SK-N-SH (cell line): ENCODE data around the gene SPC25. TPM values are rescaled to one million over a fixed set of nuclear protein-coding genes. Genes with fewer than 3 reads are reported as not detected.

Source experiments
- CTCF ChIA-PET: fragments of 300-600, 350-600 bp; formaldehyde crosslinking; extraction: SDS; loops from one replicate; lab custom pipeline; 2021; lab: Yijun Ruan, JAX
- POLR2A ChIA-PET: fragments of 350-600 bp; sonication (Branson Sonifier 250); formaldehyde crosslinking; extraction: SDS; loops from one replicate; lab custom pipeline; 2020; ENCODE audit warnings: antibody characterized with exemption, inconsistent platforms; lab: Yijun Ruan, JAX
- DNase-seq: peaks from one replicate; pipeline ENCODE4 v3.0.0; 2012
- H2AFZ ChIP-seq: fragments of 200-600 bp; sonication (generic); 2 replicates; pipeline ENCODE4 v1.8.1; 2016; ENCODE audit warnings: antibody characterized with exemption, mild to moderate bottlenecking, low read depth
- H3F3A ChIP-seq: fragments of 200-600 bp; sonication (generic); replicated peaks from 2 replicates; pipeline ENCODE3; 2016; ENCODE audit warnings: antibody characterized with exemption, mild to moderate bottlenecking; ENCODE audit not compliant: insufficient read depth
- H3K27ac ChIP-seq, 2 experiments: fragments of 200-500 bp in 1 of 2; fragments of 200-600 bp in 1 of 2; sonication (Bioruptor generic) in 1 of 2; sonication (generic), shearing (Covaris generic) in 1 of 2; 2 replicates each; pipeline versions ENCODE4 v1.5.1 to v1.6.1; 2014 to 2016; ENCODE audit warnings: low read depth in 2 of 2, inconsistent platforms in 1 of 2, low read length in 1 of 2, mild to moderate bottlenecking in 1 of 2, mixed read lengths in 1 of 2
- H3K27me3 ChIP-seq: fragments of 200-600 bp; sonication (generic), shearing (Covaris generic); 2 replicates; pipeline ENCODE4 v1.6.1; 2016; ENCODE audit warnings: mixed run types; ENCODE audit not compliant: insufficient read depth
- H3K36me3 ChIP-seq, 2 experiments: fragments of 200-500 bp in 1 of 2; fragments of 200-600 bp in 1 of 2; sonication (Bioruptor generic) in 1 of 2; sonication (generic) in 1 of 2; replicated peaks in 1 of 2; 2 replicates each; pipeline versions ENCODE3 to v1.5.1; 2014 to 2016; ENCODE audit warnings: low read length in 1 of 2, mild to moderate bottlenecking in 1 of 2; ENCODE audit not compliant: insufficient read depth in 2 of 2, control insufficient read depth in 1 of 2
- H3K4me1 ChIP-seq, 2 experiments: fragments of 200-500 bp in 1 of 2; fragments of 200-600 bp in 1 of 2; sonication (Bioruptor generic) in 1 of 2; sonication (generic), shearing (Covaris generic) in 1 of 2; 2 replicates each; pipeline versions ENCODE4 v1.5.1 to v1.6.1; 2014 to 2016; ENCODE audit warnings: low read depth in 1 of 2, low read length in 1 of 2, mixed run types in 1 of 2; ENCODE audit not compliant: insufficient read depth in 2 of 2, control insufficient read depth in 1 of 2
- H3K4me2 ChIP-seq: fragments of 200-600 bp; sonication (generic), shearing (Covaris generic); 2 replicates; pipeline ENCODE4 v1.6.1; 2017; ENCODE audit warnings: mixed run types
- H3K4me3 ChIP-seq, 2 experiments: fragments of 200-500 bp in 1 of 2; fragments of 200-600 bp in 1 of 2; sonication (Bioruptor generic) in 1 of 2; sonication (generic), shearing (Covaris generic) in 1 of 2; 2 replicates each; pipeline versions ENCODE4 v1.5.1 to v1.8.1; 2014 to 2016; ENCODE audit warnings: low read depth in 2 of 2, inconsistent platforms in 1 of 2, low read length in 1 of 2, mild to moderate bottlenecking in 1 of 2, mixed read lengths in 1 of 2, moderate library complexity in 1 of 2
- H3K79me2 ChIP-seq: fragments of 200-600 bp; sonication (generic); 2 replicates; pipeline ENCODE4 v1.8.1; 2017; ENCODE audit warnings: mild to moderate bottlenecking; ENCODE audit not compliant: insufficient read depth
- H3K9ac ChIP-seq: fragments of 200-600 bp; sonication (generic); 2 replicates; pipeline ENCODE4 v1.6.1; 2017; ENCODE audit warnings: mixed run types
- H3K9me2 ChIP-seq: fragments of 200-600 bp; sonication (generic); 2 replicates; pipeline ENCODE4 v1.6.1; 2017; ENCODE audit warnings: mixed run types
- H3K9me3 ChIP-seq: fragments of 200-600 bp; sonication (generic); 2 replicates; pipeline ENCODE4 v1.6.1; 2017; ENCODE audit warnings: mixed run types, mild to moderate bottlenecking, moderate library complexity
- H4K20me1 ChIP-seq: fragments of 200-600 bp; sonication (generic); 2 replicates; pipeline ENCODE4 v1.6.1; 2017; ENCODE audit warnings: mild to moderate bottlenecking, mixed run types; ENCODE audit not compliant: insufficient read depth
- EP300 ChIP-seq, 2 experiments: IDR thresholded peaks; 2 replicates each; pipeline versions ENCODE4 v1.4.0 to v1.6.1; 2012; ENCODE audit warnings: borderline replicate concordance in 1 of 2, low read depth in 1 of 2, low read length in 1 of 2
- FOXJ3 ChIP-seq: sonication (generic); formaldehyde crosslinking; IDR thresholded peaks from 2 replicates; pipeline ENCODE4 v1.5.1; 2020; ENCODE audit warnings: mild to moderate bottlenecking, missing genetic modification reagents
- MAX ChIP-seq: IDR thresholded peaks from 2 replicates; pipeline ENCODE4 v1.4.0; 2012; ENCODE audit warnings: low read depth
- MXI1 ChIP-seq: IDR thresholded peaks from 2 replicates; pipeline ENCODE4 v1.6.1; 2012; ENCODE audit warnings: mild to moderate bottlenecking, low read depth, low read length, improper control_type of control experiment
- NRF1 ChIP-seq: IDR thresholded peaks from 2 replicates; pipeline ENCODE4 v1.6.1; 2012; ENCODE audit warnings: low read depth, mild to moderate bottlenecking, low read length
- POLR2AphosphoS5 ChIP-seq: IDR thresholded peaks from 2 replicates; pipeline ENCODE4 v1.6.1; 2012; ENCODE audit warnings: low read depth, low read length
- RAD21 ChIP-seq: IDR thresholded peaks from 2 replicates; pipeline ENCODE4 v1.6.1; 2012; ENCODE audit warnings: mild to moderate bottlenecking, low read length
- RCOR1 ChIP-seq: fragments of 150-350 bp; IDR thresholded peaks from 2 replicates; pipeline ENCODE4 v1.6.1; 2017; ENCODE audit warnings: antibody characterized with exemption, low read length
- RXRA ChIP-seq: IDR thresholded peaks from 2 replicates; pipeline ENCODE4 v1.4.0; 2012; ENCODE audit warnings: low read depth, mild to moderate bottlenecking, borderline replicate concordance
- SIN3A ChIP-seq: IDR thresholded peaks from 2 replicates; pipeline ENCODE4 v1.6.1; 2012; ENCODE audit warnings: low read depth, mild to moderate bottlenecking, low read length, moderate library complexity, borderline replicate concordance
- SMC3 ChIP-seq: IDR thresholded peaks from 2 replicates; pipeline ENCODE4 v1.6.1; 2012; ENCODE audit warnings: low read depth, low read length, improper control_type of control experiment
- TCF12 ChIP-seq: IDR thresholded peaks from 2 replicates; pipeline ENCODE4 v1.4.0; 2012
- TEAD4 ChIP-seq: IDR thresholded peaks from 2 replicates; pipeline ENCODE4 v1.4.0; 2012; ENCODE audit warnings: mild to moderate bottlenecking, borderline replicate concordance; ENCODE audit not compliant: insufficient read depth
- ZBTB33 ChIP-seq: IDR thresholded peaks from 2 replicates; pipeline ENCODE4 v1.4.0; 2012; ENCODE audit warnings: low read depth, borderline replicate concordance
- WGBS: methylation state at CpG from one replicate; pipeline ENCODE4 v1.1.6; 2017; ENCODE audit warnings: low lambda C conversion rate; 5-methylcytosine and 5-hydroxymethylcytosine counted together
- polyA plus RNA-seq, 3 experiments: library from polyadenylated mRNA; depleted of rRNA; stranded (reverse); fragments of >200 nt; gene quantifications; 2 replicates each; pipeline ENCODE4 v1.2.3, GENCODE V29; 2012
- TF ChIP-seq, protein P1 (sequence below): IDR thresholded peaks from 2 replicates; pipeline ENCODE4 v1.4.0; 2012; ENCODE audit warnings: low read depth, borderline replicate concordance
- TF ChIP-seq, protein P2 (sequence below): fragments of 150-350 bp; IDR thresholded peaks from 2 replicates; pipeline ENCODE4 v1.6.1; 2017; ENCODE audit warnings: antibody characterized with exemption, low read length, low read depth, borderline replicate concordance
- TF ChIP-seq, protein P3 (sequence below): fragments of 200-600 bp; sonication (generic); IDR thresholded peaks from 2 replicates; pipeline ENCODE4 v1.6.1; 2017; ENCODE audit warnings: antibody characterized with exemption, mild to moderate bottlenecking, moderate library complexity
- TF ChIP-seq, protein P4 (sequence below): IDR thresholded peaks from 2 replicates; pipeline ENCODE4; 2012
- TF ChIP-seq, protein P5 (sequence below): fragments of 150-350 bp; IDR thresholded peaks from 2 replicates; pipeline ENCODE4 v1.6.1; 2016; ENCODE audit warnings: mild to moderate bottlenecking, low read depth, low read length

Gene SPC25
- polyA plus RNA-seq, 1 of the 3 experiments (the other 2 are of a cell fraction): 4.8 TPM

DNA sequence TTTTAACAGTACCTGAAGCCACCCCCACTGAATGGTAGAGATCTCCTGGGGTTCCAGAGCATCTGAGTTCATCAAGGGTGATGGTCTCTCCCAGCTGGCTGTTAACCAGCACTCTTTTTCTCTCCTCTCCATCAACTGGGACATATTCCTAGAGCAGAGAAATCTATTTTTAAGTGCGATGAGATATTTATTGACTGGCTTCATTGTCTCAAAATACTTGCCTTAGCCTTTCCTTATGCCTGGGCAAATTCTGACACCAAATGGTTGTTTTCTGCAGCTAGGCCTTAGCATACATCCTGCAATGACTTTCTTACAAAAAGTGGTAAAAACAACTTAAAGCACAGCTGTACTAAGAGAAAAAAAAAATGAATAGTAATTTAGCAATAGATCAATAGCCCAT, 68.2 kb downstream of the SPC25 start:
- no peak overlapping the region for H3K4me3 ChIP-seq
- POLR2A ChIA-PET: no interaction called here
- no peak overlapping the region for H2AFZ ChIP-seq
- no peaks in the 10 kb centered on the region for H3F3A ChIP-seq
- CTCF ChIA-PET: interaction anchor here (1.1 kb wide), 1 partner anchor 19 kb away, joined by 4 read pairs; no protein-coding TSS in a partner anchor
- no peaks in the 10 kb centered on the region for H3K79me2 ChIP-seq
- no peak overlapping the region for H3K9ac ChIP-seq
- H3K36me3 ChIP-seq: no peaks in the 10 kb centered on the region
- no peak for TF ChIP-seq SIN3A
- TF ChIP-seq, protein P1, sequence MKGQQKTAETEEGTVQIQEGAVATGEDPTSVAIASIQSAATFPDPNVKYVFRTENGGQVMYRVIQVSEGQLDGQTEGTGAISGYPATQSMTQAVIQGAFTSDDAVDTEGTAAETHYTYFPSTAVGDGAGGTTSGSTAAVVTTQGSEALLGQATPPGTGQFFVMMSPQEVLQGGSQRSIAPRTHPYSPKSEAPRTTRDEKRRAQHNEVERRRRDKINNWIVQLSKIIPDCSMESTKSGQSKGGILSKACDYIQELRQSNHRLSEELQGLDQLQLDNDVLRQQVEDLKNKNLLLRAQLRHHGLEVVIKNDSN: no peak
- no peak for TF ChIP-seq RAD21
- no peak for TF ChIP-seq TCF12
- no peak for TF ChIP-seq RCOR1
- TF ChIP-seq, protein P2, sequence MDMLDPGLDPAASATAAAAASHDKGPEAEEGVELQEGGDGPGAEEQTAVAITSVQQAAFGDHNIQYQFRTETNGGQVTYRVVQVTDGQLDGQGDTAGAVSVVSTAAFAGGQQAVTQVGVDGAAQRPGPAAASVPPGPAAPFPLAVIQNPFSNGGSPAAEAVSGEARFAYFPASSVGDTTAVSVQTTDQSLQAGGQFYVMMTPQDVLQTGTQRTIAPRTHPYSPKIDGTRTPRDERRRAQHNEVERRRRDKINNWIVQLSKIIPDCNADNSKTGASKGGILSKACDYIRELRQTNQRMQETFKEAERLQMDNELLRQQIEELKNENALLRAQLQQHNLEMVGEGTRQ: no peak
- TF ChIP-seq, protein P3, sequence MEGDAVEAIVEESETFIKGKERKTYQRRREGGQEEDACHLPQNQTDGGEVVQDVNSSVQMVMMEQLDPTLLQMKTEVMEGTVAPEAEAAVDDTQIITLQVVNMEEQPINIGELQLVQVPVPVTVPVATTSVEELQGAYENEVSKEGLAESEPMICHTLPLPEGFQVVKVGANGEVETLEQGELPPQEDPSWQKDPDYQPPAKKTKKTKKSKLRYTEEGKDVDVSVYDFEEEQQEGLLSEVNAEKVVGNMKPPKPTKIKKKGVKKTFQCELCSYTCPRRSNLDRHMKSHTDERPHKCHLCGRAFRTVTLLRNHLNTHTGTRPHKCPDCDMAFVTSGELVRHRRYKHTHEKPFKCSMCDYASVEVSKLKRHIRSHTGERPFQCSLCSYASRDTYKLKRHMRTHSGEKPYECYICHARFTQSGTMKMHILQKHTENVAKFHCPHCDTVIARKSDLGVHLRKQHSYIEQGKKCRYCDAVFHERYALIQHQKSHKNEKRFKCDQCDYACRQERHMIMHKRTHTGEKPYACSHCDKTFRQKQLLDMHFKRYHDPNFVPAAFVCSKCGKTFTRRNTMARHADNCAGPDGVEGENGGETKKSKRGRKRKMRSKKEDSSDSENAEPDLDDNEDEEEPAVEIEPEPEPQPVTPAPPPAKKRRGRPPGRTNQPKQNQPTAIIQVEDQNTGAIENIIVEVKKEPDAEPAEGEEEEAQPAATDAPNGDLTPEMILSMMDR: no peak
- no peak for TF ChIP-seq ZBTB33
- no peak for TF ChIP-seq RXRA
- TF ChIP-seq POLR2AphosphoS5: no peak
- TF ChIP-seq MXI1: no peak
- TF ChIP-seq TEAD4: no peak
- TF ChIP-seq, protein P4, sequence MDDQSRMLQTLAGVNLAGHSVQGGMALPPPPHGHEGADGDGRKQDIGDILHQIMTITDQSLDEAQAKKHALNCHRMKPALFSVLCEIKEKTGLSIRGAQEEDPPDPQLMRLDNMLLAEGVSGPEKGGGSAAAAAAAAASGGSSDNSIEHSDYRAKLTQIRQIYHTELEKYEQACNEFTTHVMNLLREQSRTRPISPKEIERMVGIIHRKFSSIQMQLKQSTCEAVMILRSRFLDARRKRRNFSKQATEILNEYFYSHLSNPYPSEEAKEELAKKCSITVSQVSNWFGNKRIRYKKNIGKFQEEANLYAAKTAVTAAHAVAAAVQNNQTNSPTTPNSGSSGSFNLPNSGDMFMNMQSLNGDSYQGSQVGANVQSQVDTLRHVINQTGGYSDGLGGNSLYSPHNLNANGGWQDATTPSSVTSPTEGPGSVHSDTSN: no peak
- TF ChIP-seq NRF1: no peak
- TF ChIP-seq MAX: no peak
- no peak for TF ChIP-seq EP300 (IDR thresholded peaks at IDR 0.05; ENCODE audit: borderline replicate concordance in 1 of 2, low read depth in 1 of 2, low read length in 1 of 2)
- TF ChIP-seq, protein P5, sequence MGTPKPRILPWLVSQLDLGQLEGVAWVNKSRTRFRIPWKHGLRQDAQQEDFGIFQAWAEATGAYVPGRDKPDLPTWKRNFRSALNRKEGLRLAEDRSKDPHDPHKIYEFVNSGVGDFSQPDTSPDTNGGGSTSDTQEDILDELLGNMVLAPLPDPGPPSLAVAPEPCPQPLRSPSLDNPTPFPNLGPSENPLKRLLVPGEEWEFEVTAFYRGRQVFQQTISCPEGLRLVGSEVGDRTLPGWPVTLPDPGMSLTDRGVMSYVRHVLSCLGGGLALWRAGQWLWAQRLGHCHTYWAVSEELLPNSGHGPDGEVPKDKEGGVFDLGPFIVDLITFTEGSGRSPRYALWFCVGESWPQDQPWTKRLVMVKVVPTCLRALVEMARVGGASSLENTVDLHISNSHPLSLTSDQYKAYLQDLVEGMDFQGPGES: no peak
- no peak for TF ChIP-seq SMC3
- no peak for TF ChIP-seq FOXJ3 (CRISPR knock-in tag)
- H3K27ac ChIP-seq: no peak overlapping the region
- no peak for DNase-seq
- peaks cover 0 to 5% of the 10 kb centered on the region in 2 experiments; a peak in 1 of 4 replicates for H3K4me1 ChIP-seq
- H3K9me2 ChIP-seq: no peaks in the 10 kb centered on the region
- H3K9me3 ChIP-seq: no peaks in the 10 kb centered on the region
- no peaks in the 10 kb centered on the region for H3K27me3 ChIP-seq
- 91% methylated on average over 1 of the region's 1 CpG for WGBS
- no peaks in the 10 kb centered on the region for H4K20me1 ChIP-seq
- no peak overlapping the region for H3K4me2 ChIP-seq
